ENCODE measurements around the gene COMT. TPM values are rescaled to one million over a fixed set of nuclear protein-coding genes. Genes with fewer than 3 reads are reported as not detected.

The COMT gene
- total and polyA plus RNA-seq, 9 of the 15 experiments (the other 6 are each of a cell fraction or from before 2014, with no cell fraction given) = 12.5 to 351 (median 155) TPM

DNA sequence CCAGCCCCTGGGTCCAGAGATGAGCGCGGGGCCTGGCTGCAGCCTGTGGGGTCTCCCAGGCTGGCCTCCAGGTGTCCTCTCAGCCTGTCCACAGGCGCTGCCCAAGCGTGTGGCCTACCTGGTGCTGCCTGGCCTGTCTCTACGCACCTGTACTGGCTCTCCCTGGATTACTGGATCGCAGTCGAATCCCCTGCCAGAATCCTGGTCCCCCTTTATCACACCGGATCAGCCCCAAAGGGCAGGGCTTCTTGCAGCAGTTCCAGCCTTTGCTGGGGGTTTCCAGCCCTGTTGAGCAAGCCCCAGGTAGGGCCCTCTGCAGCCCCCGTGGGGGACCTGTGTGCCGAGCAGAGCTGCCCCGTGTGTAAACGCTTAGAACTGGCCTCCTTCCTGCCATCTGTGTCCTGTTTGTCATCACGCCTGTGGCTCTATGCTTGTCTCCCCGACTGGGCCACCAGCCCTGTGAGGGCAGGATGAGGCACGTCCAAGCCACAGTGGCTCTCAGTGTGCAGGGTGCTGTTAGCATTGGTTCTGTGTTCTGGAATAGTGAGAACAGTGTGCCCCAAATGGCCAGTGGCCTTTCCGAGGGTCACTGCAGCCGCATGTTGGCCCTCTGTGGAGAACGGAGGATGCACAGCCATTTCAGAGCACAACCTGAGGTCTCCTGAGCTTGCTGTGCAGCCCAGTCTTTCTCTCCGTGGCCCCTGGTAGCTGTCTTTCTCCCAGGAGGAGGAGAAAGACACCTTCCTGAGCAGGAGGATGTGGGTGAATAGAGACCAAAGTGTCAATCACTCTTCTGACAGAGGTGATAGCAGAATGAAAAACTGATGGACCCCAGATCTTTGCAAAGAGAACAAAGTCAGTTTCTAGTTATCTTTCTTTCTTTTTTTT, 13.9 kb downstream of the COMT start (continued):
- no peak for TF ChIP-seq TCFL5 (CRISPR knock-in tag; conservative IDR thresholded peaks at IDR 0.05)
- no peak for TF ChIP-seq ZNF668 (CRISPR knock-in tag; IDR thresholded peaks at IDR 0.05)
- TF ChIP-seq, protein P1, sequence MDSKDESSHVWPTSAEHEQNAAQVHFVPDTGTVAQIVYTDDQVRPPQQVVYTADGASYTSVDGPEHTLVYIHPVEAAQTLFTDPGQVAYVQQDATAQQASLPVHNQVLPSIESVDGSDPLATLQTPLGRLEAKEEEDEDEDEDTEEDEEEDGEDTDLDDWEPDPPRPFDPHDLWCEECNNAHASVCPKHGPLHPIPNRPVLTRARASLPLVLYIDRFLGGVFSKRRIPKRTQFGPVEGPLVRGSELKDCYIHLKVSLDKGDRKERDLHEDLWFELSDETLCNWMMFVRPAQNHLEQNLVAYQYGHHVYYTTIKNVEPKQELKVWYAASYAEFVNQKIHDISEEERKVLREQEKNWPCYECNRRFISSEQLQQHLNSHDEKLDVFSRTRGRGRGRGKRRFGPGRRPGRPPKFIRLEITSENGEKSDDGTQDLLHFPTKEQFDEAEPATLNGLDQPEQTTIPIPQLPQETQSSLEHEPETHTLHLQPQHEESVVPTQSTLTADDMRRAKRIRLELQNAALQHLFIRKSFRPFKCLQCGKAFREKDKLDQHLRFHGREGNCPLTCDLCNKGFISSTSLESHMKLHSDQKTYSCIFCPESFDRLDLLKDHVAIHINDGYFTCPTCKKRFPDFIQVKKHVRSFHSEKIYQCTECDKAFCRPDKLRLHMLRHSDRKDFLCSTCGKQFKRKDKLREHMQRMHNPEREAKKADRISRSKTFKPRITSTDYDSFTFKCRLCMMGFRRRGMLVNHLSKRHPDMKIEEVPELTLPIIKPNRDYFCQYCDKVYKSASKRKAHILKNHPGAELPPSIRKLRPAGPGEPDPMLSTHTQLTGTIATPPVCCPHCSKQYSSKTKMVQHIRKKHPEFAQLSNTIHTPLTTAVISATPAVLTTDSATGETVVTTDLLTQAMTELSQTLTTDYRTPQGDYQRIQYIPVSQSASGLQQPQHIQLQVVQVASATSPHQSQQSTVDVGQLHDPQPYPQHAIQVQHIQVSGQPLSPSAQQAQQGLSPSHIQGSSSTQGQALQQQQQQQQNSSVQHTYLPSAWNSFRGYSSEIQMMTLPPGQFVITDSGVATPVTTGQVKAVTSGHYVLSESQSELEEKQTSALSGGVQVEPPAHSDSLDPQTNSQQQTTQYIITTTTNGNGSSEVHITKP (IDR thresholded peaks at IDR 0.05; ENCODE audit: partially characterized antibody) = no peak
- no peak for TF ChIP-seq SIN3B (IDR thresholded peaks at IDR 0.05; ENCODE audit: low read depth)
- TF ChIP-seq, protein P2, sequence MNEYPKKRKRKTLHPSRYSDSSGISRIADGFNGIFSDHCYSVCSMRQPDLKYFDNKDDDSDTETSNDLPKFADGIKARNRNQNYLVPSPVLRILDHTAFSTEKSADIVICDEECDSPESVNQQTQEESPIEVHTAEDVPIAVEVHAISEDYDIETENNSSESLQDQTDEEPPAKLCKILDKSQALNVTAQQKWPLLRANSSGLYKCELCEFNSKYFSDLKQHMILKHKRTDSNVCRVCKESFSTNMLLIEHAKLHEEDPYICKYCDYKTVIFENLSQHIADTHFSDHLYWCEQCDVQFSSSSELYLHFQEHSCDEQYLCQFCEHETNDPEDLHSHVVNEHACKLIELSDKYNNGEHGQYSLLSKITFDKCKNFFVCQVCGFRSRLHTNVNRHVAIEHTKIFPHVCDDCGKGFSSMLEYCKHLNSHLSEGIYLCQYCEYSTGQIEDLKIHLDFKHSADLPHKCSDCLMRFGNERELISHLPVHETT (CRISPR knock-in tag; conservative IDR thresholded peaks at IDR 0.05 in 1 of 2, IDR thresholded peaks at IDR 0.05 in 1 of 2) = no peak
- TF ChIP-seq GTF2E2 (tag; IDR thresholded peaks at IDR 0.05) = no peak
- TF ChIP-seq ZNF197 (CRISPR knock-in tag; IDR thresholded peaks at IDR 0.05; ENCODE audit: low read depth) = no peak
- TF ChIP-seq, protein P3, sequence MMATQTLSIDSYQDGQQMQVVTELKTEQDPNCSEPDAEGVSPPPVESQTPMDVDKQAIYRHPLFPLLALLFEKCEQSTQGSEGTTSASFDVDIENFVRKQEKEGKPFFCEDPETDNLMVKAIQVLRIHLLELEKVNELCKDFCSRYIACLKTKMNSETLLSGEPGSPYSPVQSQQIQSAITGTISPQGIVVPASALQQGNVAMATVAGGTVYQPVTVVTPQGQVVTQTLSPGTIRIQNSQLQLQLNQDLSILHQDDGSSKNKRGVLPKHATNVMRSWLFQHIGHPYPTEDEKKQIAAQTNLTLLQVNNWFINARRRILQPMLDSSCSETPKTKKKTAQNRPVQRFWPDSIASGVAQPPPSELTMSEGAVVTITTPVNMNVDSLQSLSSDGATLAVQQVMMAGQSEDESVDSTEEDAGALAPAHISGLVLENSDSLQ (IDR thresholded peaks at IDR 0.05) = peak; percentile 88
- no peak for TF ChIP-seq RAD21 (CRISPR knock-in tag; conservative IDR thresholded peaks at IDR 0.05 in 1 of 2, IDR thresholded peaks at IDR 0.05 in 1 of 2)
- no peak for TF ChIP-seq BRD9 (IDR thresholded peaks at IDR 0.05; ENCODE audit: low read depth, partially characterized antibody)
- TF ChIP-seq RBFOX2 (IDR thresholded peaks at IDR 0.05; ENCODE audit: low read depth, low read length) = peak; percentile 55
- TF ChIP-seq, protein P4, sequence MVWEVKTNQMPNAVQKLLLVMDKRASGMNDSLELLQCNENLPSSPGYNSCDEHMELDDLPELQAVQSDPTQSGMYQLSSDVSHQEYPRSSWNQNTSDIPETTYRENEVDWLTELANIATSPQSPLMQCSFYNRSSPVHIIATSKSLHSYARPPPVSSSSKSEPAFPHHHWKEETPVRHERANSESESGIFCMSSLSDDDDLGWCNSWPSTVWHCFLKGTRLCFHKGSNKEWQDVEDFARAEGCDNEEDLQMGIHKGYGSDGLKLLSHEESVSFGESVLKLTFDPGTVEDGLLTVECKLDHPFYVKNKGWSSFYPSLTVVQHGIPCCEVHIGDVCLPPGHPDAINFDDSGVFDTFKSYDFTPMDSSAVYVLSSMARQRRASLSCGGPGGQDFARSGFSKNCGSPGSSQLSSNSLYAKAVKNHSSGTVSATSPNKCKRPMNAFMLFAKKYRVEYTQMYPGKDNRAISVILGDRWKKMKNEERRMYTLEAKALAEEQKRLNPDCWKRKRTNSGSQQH (CRISPR knock-in tag; IDR thresholded peaks at IDR 0.05) = no peak
- TF ChIP-seq TSC22D4 (tag; IDR thresholded peaks at IDR 0.05) = no peak
- no peak for TF ChIP-seq SMARCC2 (IDR thresholded peaks at IDR 0.05; ENCODE audit: low read depth)
- TF ChIP-seq, protein P5, sequence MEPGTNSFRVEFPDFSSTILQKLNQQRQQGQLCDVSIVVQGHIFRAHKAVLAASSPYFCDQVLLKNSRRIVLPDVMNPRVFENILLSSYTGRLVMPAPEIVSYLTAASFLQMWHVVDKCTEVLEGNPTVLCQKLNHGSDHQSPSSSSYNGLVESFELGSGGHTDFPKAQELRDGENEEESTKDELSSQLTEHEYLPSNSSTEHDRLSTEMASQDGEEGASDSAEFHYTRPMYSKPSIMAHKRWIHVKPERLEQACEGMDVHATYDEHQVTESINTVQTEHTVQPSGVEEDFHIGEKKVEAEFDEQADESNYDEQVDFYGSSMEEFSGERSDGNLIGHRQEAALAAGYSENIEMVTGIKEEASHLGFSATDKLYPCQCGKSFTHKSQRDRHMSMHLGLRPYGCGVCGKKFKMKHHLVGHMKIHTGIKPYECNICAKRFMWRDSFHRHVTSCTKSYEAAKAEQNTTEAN (CRISPR knock-in tag; IDR thresholded peaks at IDR 0.05) = no peak
- no peak for TF ChIP-seq RBM34 (IDR thresholded peaks at IDR 0.05; ENCODE audit: borderline replicate concordance, insufficient read depth, low read length)
- no peak for TF ChIP-seq ELF2 (CRISPR knock-in tag; IDR thresholded peaks at IDR 0.05)
